Stimulated activated CD4-positive, alpha-beta T cell treated with anti-CD3 and anti-CD28 coated beads, Interleukin-1b, Interleukin-23, amount 100 ng/mL, for 48 hours (primary cell): ENCODE measurements around the gene SEPTIN5.

Source experiments
- DNase-seq: peaks from one replicate; pipeline ENCODE4 v3.0.0-alpha.2; 2020

The SEPTIN5 gene

GRCh38 chr22:19706661-19707151, 7.6 kb upstream of the SEPTIN5 start:
- no peak for DNase-seq

- DNase-seq = no peak
Observed at GRCh38 chr22:19707347-19708290, 6.7 kb upstream of the SEPTIN5 start.

DNA sequence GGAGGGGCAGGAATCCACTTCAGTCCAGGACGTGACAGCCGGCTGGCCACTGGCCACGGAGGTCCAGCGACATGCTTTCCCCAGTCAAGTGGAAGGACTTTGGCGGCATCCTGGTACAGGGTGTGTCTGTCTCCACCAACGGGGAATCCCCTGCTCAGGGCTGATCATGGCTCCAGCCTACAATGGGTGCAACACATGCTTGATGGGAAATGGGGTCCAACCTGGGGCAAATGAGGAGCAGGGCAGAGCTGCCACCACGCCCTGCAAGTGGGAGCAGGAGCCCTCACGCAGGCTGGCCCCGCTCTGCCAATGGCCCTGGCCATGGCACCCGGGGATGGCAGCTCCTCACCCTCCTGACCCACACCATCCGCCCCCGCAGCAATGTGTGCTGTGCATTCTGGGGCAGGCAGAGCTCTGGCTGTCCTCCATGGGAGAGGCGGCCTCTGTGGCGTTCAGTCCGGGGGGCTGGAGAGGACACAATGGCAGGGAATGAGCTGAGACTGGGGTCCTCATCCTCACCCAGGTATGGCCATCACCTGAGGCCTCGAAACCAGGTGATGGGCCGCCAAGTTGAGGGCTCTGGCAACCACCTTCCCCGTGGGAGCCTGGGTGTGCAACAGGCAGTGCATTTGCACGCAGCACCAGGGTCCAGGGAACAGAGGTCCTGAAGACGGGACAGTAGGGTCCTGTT, 5.8 kb upstream of the SEPTIN5 start:
- DNase-seq = no peak

DNA sequence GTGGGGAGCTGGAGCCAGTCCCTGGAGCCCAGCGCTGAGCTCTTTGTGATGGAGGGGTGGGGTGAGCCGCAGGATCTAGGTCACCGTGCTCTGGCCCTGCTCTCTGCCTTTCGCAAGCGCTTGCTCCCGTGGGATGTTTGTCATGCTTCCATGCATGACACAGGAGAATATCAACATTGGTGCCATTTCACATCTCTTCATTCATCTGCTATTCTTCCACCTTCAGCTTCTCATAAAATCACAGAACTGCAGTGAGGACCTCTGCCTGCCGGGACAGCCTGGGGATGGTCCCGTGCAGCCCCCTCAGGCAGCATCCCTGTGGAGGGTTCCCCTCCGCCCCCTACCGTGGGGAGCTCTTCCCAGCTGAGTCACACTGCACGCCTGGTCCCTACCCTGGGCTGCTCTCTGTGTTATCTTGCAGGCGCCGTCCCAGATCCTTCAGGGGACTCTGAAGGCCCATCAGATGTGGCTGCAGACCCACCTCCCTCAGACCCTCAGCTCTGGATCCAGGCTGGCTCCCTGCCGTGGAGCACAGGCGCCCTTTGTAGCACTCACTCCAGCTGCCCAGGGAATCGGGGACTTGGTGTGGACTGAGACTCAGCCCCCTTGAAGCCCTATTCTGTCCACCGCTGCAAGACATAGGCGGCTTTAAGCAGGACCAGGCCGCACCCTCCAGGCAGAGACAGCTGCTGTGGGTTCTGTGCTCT, 5.1 kb upstream of the SEPTIN5 start:
- DNase-seq = no peak

DNA sequence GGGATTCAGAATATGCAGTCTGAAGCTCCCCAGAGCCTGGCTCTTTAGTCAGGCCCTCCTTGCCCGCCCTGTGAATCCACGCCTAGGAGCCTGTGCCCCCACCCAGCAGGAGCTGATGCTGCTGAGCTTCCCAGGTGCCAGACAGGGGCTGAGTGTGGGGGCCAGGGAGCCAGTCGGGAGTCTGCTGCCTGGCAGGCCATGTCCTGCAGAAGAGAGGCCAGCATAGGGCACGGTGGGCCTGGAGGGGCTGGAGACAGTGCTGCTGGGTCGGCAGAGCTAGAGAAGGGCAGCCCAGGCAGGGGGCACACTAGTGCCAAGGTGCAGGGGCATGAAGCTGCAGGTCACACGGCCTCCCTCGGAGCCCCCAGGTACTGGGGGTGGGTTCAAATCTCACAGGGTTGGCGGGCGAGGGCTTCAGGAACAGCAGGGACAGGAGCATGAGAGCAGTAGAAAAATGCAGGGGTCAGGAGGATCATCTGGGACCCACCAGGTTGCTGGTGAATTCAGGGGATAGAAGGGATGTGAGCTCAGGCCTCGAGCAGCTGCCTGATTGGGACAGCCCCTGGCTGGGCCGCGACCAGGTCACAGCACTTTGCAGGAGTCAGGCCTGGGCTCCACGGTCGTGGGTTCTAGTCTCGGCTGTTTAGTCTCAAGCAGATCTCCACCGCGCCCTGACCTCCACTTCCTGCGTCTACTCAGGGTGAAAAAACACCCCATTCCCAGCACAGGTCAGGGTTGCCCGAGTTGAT, 4.1 kb upstream of the SEPTIN5 start:
- no peak for DNase-seq

- no peak for DNase-seq
Observed at GRCh38 chr22:19710769-19711106, 3.6 kb upstream of the SEPTIN5 start.

GRCh38 chr22:19713245-19713644, 1.1 kb upstream of the SEPTIN5 start:
- no peak for DNase-seq

- no peak for DNase-seq
Observed at GRCh38 chr22:19713650-19714311, 522 bp upstream of the SEPTIN5 start.

DNA sequence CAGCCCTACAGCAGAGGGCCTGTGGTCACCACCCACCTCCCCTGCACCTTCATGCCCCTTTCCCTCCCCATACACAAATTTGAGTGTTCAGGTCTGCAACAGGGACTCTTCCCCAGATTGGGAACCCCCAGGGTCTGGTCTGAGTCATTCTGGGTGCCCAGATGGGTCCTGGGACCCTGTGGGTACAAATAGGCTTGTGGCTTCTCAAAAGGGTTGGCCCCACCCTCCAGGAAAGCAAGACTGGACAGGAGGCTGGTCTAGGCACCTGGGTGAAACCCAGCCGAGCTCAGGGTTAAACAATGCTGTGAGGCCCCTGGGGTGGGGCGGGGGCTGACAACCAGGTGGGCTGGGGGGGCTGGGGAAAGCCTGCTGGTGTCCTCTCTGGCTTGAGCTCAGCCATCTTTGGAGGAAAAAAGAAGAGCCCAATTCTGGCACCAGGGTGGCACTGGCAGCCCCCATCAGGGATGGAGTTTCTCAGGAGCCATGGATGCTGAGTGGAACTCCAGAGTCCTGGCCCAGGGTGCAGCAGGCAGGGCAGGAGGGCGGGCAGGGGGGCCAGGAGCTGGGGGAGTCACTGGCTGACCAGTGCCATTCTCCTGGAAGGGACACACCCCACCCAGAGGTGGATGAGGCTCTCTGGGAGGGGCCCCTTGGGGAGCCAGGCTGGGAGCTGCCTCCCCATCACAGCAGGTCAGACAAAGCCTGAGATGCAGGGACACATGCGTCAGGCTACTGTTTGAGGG, 1.1 kb downstream of the SEPTIN5 start:
- no peak for DNase-seq

DNA sequence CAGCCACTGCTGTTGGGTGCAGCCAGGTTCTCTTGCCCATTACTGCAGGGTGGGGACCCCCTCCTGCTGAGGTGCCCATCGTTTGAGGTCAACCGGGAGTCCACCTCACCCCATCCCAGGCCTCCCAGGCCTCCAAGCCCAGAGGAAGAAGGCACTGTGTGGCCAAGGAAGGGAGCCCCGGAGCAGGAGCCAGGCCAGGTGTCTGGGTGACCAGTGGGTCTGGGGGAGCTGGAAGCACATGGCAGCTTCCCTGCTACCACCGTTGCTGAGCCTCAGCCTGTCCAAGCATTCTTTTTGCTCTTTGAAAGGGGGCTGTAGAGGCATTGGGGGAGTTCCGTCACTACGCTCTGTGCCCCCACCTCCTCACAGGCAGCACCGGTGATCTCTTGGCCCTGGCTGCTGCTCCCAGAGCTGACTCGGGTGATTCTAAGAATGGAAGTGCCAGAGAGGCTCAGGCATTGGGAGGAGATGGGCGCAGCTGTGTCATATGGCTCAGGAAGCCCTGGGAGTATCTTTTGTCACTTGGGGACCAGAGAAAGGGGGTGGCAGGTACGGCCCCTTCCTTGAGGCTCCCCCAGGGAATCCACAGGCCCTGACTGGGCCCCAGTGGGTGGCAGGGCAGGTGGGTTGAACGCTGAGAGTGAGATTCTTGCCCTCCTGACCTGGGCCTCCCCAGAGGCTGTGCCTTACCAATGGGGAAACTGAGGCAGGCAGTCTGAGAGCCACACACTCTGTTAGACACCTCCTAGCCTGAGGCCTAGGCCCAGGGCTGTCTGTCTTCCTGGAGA, 1.9 kb downstream of the SEPTIN5 start:
- DNase-seq = no peak

- no peak for DNase-seq
Observed at GRCh38 chr22:19716829-19717105, 2.5 kb downstream of the SEPTIN5 start.

- DNase-seq = no peak
Observed at GRCh38 chr22:19717181-19717580, 2.9 kb downstream of the SEPTIN5 start.

GRCh38 chr22:19717691-19718455, 3.6 kb downstream of the SEPTIN5 start:
- peak; percentile 70 for DNase-seq

DNA sequence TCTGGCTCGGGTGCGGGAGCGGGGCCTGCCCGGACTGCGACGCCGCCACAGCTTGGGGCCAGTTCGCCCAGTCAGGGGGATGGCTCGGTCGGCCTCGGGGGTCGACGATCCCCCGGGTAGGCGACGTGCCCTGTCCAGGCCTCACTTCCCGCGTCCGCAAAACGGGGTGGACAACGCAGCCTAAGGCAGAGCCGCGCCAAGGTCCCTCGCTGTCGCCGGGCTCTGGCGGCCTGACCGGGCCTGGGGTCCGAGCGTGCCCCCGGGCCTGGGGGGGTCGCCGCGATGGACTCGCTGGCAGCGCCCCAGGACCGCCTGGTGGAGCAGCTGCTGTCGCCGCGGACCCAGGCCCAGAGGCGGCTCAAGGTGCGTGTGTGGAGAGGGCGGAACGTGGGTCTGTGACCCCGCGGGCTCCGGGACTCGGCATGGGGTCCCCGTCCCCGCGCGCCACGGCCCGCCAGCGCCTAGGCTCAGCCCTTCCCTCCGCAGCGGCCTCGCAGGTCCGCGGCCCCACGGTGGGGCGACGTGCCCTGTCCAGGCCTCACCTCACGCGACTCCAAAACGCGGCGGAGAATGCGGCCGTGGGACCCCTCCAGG, 4.2 kb downstream of the SEPTIN5 start:
- DNase-seq = no peak

DNA sequence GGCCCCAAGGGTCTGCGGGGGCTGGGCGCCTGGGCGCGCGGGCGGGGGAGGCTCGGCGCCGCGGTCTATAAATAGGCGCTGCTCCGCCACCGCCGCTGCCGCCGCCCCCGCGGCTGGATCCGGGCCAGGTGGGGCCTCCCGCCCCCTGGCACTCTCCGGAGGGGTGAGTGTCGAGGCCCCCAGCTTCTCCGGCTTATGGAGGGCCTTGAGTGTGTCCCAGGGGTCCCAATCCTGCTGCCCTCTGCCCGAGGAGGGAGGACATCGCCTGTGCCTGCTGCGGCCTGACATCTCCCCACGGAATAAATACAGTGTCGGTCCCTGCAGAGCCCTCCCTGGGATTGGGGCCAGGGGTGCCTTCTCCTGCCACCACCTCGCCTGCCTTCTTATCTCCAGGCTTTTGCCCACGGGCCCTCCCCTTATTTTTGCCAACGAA, 4.8 kb downstream of the SEPTIN5 start:
- DNase-seq = no peak

DNA sequence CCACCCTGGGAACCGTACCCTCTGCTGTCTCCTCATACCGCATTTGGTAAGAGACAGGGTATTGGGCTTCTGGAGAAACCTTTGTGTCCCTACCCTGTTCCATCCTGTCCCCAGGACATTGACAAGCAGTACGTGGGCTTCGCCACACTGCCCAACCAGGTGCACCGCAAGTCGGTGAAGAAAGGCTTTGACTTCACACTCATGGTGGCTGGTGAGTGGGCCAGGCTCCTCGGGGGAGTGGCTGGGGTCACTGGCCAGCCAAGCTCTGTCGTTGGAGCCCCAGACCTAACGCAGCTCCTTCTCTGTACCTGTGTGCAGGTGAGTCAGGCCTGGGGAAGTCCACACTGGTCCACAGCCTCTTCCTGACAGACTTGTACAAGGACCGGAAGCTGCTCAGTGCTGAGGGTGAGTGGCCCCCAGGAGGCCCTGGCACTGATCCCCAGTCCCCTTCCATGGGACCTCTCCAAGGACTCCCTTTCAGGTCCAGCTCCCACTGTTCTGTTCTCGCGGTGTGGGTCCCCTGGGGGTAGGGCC, 5.3 kb downstream of the SEPTIN5 start:
- DNase-seq = no peak

DNA sequence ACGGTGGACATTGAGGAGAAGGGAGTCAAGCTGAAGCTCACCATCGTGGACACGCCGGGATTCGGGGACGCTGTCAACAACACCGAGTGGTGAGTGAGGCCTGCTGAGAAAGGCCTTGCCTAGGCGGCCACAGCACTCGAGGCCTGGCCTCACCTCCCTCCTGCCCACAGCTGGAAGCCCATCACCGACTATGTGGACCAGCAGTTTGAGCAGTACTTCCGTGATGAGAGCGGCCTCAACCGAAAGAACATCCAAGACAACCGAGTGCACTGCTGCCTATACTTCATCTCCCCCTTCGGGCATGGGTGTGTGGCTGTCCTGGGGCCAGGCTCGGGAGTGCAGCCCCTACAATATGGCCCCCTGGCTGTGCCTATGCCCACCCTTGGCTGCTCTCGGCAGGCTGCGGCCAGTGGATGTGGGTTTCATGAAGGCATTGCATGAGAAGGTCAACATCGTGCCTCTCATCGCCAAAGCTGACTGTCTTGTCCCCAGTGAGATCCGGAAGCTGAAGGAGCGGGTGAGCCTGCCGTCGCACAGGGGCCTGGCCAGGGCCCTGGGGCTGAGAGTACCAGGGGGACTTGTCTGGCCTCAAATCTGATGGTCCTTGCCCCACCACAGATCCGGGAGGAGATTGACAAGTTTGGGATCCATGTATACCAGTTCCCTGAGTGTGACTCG, 6.0 kb downstream of the SEPTIN5 start:
- no peak for DNase-seq

DNA sequence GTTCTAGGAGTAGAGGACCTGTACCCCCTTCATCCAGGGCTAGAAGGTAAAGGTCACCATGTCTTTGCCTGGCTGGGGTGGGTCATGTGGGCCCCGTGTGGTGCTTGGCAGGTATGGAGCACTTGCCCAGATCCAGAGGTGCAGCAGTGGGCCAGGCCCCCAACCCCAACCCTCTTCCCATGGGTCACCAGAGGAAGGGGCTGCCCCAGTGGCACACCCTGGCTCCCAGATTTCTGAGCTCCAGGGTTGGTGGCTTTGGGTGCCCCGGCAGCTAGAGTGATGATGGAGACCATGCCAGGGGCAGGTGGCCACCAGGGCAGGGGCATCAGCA, 6.7 kb downstream of the SEPTIN5 start:
- no peak for DNase-seq
